ENCODE measurements around the gene SLC48A1.

SLC48A1 gene

GRCh38 chr12:47828976-47829482, 56.0 kb downstream of the SLC48A1 start:
- DNase-seq = no peak

GRCh38 chr12:47829584-47829983, 56.5 kb downstream of the SLC48A1 start:
- no peak for DNase-seq

Data from CD4-positive, alpha-beta T cell treated with Interleukin-17A for 1 hour (primary cell).